Measurements from ENCODE around the gene FBXO42.
A peak's percentile ranks its signal among the peaks of the same experiment; 100 is the strongest.
"Not testable (repeated sequence)": the region's sequence is repeated elsewhere in the genome, so short reads cannot be mapped to it uniquely, and the experiment has no call there.

The FBXO42 gene

DNA sequence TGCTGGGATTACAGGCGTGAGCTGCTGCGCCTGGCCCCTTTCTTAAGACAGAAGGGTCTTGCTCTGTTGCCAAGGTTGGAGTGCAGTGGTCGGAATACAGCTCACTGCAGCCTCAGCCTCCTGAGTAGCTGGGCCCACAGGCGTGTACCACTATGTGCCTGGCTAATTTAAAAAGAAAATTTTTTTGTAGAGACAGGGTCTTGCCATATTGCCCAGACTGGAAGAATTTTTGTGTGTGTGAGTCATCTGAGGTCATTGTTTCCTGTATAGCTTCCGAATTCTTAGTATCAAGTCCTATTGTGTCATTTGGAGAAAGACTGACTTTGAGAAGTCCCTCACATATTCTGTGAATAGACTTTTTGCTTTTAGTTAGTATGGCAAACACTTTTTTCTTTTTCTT is 19.4 kb upstream of the FBXO42 start:
- DNase-seq: no peak

DNA sequence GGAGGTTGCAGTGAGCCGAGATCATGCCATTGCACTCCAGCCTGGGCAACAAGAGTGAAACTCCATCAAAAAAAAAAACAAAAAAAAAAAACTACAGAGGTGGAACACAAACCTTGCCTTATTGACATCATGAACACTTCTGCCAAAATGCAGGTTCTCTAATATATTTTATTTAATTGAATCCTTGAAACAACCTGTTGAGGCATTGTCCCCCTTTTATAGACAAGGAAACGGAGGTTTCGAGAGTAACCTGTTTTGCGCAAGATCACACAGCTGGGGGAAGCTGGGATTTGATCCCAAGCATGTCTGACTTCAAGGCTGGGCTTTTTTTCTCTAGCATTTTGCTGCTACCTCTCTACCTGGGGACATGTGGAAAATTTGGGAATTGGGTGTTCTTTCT is 17.5 kb upstream of the FBXO42 start:
- no peak for DNase-seq

DNA sequence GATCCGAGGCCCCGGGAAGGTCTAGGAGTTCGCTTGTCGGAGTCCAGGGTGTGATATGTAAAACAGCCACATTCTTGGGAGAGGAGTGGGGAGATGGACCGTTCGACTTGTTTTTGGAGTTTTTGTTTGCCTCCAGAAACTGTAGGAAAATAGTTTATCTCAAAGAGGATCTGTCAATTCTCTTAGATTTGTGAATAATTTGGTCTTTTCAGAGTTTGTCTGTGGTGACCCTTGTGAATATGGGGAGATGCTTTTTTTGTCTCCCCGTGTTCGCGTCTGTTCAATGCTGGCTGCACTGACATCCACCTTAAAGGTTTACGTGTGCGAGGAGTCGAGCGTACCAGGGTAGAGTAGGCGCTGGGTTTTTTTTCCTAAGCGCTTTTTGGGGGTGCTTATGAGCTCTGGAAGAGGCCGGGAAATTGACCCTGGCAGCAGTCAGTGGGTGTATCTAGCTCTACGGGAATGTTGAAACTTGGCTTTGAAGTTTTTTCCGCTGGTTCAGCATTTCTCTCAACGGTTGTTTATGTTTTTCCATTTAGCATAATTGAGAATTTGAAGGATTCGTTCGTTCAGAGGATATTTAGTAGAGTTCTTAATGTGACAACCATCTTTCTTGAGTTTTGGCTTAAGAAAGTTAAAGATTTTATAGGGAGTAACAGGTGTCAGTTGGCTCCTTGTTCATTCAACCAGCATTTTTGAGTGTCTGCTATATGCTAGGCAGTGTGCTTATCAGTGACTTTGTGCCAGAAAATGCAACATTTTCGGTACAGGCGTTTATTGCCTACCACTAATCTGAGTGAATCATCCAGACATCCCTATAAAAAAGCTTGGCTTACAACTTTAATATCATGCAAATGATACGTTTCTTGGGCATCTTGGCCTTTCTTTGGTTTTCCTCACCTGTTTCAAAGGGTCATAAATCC is 15.9 kb upstream of the FBXO42 start:
- no peak for DNase-seq

DNA sequence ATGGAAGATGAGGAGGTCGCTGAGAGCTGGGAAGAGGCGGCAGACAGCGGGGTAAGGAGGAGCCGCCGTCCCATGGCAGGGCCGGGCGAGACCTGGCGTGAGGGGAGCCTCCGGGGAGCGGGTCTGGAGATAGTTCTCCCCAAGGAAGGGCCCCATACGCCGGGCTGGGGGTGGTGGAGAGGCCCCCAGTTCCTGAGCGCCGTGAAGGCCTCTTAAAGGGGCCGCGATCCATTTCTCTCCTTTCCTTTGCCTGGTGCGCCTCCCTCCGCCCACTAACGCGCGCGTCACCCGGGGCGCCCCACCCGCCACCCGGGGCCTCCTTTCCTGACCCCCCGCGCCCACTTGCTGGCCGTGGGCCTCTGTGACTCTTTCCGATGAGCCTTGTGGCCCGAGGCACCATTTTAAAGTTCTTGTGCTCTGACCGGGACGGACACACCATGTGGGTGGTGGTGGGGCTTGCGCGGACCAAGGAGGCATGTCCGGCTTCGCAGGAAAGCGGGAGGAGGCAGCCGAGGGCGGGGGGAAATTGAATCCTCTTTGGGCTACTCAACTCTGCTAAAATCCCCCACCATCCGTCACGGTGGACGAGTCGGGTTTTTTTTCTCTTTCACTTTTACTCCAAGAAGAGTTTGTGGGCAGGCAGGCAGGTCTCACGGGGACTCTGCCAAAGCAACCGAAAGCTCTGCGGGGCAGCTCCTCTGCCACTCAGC is 15.1 kb upstream of the FBXO42 start:
- DNase-seq: no peak

DNA sequence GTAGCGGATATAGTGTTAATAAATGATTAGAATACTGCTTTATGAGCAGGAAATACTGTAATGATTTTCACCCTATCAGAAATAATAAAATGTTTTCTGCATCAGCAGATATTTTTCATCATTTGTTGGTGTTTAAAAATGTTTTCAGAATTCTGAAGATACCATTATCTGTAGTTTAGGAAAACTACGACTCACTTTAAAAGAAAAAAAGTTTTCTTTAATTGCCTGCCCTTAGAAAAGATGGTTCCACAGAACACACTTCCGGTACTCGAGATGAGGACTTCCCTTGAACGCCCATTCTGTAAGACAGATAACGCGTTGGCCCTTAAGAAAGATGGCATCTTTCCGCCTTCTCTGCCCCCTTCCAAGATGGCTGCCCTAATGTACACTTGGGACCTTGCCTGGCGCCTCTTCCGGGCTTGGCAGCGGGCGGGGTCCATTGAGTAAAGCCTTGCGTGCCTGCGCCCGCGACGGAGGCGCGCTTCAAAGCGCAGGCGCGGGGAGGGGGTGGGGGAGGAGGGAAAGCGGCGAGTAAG is 14.5 kb upstream of the FBXO42 start, which contains the start of gene SZRD1:
Gene SZRD1 (plus strand): TSS at position 521 of the 536 bp plus-strand sequence. CDS start 16 bp downstream, outside the sequence.
- peak; percentile 98 for DNase-seq

DNA sequence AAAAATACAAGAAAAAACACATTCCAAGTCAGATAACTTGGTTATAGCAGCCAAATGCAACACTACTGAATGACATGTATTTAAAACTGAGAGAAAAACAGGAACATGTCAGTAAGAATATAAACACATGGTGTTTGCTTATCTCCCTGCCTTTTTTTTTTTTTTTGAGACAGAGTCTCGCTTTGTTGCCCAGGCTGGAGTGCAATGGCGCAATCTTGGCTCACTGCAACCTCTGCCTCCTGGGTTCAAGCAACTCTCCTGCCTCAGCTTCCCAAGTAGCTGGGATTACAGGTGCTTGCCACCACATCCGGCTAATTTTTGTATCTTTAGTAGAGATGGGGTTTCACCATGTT is 12.8 kb upstream of the FBXO42 start:
- DNase-seq: not testable (repeated sequence)

DNA sequence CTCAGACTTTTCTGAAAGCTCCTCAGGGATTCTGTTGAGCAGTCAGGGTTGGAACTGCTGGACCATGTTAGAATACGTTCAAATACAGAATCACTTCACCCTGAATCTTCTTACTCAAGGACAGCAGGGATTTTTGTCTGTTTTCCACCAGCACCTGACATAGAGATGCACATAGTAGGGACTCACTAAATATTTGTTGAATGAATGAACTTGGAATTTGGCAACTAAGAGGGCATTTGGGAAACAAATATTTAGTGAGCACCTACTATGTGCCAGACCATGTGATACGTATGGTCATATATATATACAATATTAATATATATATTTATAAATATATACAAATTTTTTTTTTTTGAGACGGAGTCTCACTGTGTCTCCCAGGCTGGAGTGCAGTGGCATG is 4.6 kb upstream of the FBXO42 start:
- no peak for DNase-seq

DNA sequence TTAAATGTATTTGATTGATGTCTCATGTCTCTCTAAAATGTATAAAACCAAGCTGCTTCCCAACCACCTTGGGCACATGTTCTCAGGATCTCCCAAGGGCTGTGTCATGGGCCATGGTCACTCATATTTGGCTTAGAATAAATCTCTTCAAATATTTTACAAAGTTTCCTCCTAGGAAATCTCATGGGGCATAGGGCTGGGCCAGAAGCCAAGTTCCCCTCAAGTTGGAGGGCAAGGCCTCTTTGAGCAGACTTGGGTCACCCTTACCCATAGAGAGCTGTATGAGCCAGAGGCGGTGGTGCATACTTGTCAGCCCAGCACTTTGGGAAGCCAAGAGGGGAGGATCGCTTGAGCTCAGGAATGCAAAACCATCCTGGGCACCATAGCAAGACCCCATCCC is 2.3 kb upstream of the FBXO42 start:
- no peak for DNase-seq

DNA sequence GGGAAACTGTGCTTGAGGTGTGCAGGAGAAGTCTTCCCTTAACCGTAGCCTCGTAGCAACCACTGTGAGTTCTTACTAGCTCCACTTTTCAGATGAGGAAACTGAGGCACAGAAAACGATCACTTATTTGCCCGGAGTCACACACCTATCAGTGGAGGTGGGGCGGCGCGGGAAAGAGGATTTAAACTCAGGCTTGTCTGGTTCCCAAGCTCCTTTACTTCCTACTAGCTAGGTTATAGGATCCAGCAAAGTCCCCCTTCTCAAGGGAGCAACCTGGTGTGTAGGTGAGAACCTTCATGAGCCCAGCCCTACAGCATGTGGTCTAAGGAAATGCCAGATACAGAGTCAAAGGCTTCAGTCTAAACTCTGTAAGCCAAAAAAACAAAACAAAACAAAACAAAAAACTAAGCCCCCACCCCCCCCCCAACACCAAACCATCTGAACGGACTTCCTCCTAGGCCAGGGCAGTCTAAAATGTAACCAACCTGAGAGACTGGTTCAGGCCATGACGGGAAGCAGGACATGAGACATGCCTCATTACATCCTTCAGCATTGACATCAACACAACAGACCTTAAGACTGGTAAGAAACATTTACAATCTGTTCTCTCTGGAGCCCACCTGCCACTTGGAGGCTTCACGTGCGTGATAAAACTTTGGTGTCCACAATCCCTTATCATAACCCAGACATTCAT is 709 bp upstream of the FBXO42 start:
- DNase-seq: no peak

DNA sequence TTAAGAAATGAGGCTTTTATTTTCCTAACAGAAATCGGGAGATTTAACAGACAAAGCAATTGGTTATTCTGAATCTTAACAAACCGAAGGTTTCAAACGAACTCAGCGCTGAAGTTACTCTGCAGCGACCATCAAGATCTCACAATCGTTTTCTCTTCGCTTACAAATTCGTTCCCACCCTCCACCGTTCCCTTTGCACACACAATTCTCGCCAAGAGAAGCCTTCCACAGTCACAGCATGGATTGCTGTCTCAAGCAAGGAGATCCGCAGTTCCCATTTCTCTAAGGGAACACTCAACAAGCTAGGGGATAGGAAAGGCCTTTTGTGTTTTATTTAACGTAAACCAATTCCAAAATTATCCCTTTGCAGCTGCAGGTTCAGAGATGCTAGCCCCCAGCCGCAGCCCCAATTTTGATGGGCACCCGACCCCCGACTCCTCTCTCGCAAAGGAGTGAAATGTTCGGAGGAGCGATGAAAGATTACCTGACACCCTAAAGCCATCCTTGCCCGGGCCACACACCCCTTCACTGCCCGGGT is 755 bp downstream of the FBXO42 start:
- DNase-seq: no peak

DNA sequence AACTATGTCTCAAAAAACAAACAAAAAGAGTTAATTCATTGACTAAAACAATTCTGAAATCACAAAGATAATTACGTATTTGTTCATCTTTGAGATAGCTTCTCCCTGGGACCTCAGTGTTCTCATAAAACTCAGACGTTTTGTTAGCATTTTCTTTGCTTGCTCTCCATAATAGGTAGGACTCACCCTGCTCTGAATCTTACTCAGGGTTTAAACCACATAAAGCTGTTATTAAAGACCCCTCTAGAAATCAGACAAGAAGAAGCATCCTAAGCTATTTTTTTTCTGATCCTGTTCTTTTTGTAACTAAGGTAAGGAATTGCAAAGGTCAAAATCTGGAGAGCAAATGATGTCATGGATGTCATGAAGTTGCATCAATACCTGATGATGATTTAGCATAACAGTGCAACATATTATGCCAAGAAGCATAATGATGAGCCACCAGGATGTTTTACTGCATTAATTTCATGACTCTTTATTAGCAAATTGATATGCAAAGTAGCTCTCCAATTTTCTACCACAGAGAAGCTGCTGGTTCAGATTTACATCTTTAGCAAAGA is 2.4 kb downstream of the FBXO42 start:
- DNase-seq: no peak

DNA sequence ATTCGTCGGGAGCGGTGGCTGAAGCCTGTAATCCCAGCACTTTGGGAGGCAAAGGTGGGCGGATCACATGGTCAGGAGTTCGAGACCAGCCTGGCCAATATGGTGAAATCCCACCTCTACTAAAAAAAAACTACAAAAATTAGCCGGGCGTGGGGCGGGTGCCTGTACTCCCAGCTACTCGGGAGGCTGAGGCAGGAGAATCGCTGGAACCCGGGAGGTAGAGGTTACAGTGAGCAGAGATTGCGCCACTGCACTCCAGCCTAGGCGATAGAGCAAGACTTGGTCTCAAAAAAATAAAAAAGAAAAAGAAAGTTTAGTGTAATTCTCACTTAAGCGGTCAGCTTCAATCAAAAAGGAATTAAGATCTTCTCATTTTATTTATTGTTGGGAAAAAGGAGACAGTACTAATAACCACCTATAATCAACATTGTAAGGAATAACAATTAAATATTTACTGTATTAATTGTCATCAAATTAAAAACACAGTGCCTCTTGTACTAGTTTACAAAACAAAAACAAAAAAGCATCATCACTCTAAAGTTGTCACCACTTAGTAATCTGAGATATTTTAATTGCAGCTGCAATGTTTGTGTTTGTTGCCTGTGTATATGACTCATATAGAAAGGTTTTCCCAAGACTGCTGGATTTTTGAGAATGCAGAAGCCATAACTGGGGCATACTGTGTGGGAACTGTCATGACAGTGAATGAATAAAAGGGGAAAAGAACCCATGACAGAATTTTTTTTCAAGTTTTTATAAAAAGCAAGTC is 3.7 kb downstream of the FBXO42 start:
- DNase-seq: no peak

DNA sequence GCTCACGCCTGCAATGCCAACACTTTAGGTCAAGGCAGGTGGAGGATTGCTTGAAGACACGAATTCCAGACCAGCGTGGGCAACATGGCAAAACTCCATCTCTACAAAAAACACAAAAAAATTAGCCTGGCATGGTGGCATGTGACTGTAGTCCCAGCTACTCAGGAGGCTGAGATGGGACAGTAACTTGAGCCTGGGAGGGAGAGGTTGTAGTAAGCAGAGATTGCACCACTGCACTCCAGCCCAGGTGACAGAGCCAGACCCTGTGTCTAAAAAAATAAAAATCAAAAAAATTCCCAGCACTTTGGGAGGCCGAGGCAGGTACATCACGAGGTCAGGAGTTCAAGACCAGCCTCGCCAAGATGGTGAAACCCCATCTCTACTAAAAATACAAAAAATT is 9.0 kb downstream of the FBXO42 start:
- DNase-seq: not testable (repeated sequence)

DNA sequence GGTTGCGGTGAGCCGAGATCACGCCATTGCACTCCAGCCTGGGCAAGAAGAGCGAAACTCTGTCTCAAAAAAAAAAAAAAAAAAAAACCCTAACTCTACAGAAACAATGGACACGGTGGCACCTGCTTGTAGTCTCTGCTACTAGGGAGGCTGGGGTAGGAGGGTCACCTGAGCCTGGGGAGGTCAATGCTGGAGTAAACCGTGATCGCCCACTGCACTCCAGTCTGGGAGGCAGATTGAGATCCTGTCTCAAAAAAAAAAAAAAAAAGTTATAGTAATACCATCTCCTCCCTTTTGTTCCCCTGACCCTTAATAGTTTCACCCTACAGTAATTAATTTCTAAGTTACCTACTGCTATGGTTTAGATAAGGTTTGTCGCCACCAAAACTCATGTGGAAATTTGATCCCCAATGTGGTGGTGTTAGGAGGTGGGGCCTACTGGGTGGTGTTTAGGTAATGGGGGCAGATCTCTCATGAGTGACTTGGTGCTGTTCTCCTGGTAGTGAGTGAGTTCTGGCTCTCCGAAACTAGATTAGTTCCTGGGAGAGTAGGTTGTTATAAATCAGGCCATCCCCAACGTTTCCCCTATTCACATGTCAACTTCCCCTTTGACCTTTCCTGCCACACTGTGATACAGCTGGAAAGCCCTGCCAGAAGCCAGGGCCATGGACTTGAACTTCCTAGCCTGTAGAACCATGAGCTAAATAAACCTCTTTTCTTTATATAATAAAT is 9.8 kb downstream of the FBXO42 start:
- DNase-seq: no peak

DNA sequence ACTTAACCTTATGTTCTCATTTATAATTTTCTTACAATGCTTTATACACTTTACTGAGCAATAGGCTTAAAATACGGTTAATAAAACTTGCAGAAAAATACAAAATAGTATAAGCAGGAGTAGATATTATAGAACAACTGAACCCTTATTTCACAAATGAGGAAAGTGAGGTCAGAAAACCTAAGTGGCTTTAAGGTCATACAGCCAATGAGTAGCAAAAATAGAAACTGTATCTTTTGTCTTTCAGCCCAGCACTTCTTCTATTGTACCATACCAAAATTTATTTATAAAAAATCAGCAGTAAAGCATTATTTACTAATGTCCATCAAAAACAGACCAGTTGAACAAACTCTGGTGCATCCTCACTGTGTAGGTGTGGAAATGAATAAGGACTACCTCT is 11.6 kb downstream of the FBXO42 start:
- no peak for DNase-seq

DNA sequence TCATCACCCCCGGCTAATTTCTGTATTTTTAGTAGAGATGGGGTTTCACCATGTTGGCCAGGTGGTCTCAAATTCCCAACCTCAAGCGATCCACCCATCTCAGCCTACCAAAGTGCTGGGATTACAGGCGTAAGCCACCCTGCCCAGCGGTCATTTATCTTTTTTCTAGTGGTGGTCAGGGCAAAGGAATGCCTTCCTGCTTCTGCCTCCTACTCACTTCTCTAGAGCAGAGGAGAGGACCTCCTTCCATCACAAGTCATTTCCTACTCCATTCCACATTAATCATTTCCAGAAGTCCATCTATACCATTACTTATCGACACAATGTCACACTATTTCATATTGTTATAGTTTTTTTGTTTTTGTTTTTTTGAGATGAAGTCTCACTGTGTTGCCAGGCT is 13.3 kb downstream of the FBXO42 start:
- DNase-seq: no peak

DNA sequence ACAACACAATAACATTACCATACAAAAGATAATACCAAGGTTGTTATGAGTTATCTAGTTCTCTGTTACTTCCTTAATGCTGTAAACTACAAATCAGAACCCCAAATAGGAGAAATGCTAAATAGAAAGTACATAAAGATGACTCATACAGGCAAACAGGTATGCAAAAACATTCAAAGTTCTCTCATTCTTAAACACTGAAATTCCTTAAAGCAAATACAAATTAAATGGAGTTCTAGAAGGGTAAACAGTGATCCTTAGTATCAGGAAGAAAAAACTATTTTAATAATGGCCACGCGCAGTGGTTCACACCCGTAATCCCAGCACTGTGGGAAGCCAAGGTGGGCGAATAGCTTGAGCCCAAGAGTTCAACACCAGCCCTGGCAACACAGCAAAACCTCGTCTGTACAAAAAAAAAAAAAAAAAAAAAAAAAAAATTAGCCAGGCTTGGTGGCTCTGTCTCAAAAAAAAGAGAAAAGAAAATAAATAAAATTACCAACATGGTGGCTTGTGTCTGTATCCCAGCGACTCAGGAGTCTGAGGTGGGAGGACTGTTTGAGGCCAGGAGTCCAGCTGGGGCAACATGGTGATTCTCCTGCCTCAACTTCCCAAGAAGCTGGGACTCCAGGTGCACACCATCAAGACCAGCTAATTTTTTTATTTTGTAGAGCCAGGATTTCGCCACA is 17.5 kb downstream of the FBXO42 start:
- DNase-seq: no peak

DNA sequence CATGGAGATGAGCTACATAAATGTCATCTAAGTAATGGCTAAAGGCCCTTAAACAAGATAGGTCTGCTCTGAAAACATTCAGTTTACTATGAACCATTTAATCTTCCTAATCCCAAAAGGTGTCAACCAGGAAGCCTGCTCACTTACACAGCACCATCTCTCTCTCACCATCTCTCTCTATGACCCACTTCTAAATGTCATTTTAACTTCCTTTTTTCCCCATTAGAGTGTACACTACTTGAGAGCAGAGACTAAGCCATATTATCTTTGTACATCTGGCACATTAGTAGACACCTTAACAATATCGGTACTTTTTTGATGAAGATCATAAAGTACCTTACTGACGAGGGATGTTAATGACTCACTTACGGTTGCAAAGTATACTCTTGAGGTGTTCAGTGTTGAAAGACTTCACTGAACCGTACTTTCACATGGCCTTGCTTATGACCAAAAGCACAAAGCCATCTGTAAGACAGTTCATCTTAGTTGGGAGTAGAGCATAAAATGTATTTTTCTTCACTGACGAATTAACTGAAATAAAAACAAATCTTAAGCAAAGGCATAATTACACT is 25.4 kb downstream of the FBXO42 start:
- no peak for DNase-seq

DNA sequence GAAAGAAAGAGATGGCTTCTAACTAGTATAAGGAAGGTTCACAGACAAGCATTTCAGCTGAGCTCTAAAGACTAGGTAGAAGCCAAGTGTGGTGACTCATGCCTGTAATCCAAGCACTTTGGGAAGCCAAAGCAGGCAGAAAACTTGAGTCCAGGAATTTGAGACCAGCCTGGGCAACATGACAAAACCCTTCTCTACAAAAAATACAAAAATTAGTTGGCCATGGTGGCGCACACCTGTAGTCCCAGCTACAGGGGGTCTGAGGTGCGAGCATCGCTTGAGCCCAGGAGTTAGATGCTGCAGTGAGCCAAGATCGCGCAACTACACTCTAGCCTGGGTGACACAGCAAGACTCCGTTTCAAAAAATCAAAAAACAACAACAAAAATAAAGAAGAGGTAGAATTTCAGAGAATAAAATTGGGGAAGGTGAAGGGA is 27.8 kb downstream of the FBXO42 start:
- no peak for DNase-seq

DNA sequence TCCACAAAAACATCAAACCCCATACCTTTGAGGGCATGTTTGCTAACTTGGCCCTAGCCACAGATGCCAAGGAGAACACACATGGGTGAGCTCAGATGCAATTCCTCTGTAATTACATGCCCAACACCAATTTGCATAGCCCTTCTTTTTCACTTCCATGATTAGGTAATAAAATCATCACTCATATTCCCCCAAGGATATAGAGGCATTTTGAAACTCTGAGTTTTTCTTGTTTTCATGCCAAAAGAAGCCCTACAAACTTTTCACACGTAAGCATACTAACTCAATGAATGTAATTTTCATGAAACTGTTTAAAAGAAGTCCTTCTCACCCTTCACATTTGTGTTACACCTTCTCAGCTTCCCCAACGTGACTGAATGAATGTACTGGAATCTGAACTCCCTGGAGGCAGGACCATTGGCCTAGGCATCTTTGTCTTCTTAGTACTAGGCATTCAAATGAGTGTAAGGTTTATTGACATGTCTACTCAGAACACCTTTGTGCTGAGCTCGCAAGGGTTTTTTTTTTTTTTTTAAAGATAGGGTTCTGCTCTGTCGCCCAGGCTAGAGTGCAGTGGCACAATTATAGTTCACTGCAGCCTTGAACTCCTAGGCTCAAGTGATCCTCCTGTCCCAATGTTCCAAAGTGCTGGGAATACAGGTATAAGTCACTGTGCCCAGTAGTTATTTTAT is 31.0 kb downstream of the FBXO42 start:
- no peak for DNase-seq

All from NCI-H1436 treated with DMSO at 0.1 percent for 48 hours (cell line).